IPS DF 19.7 (cell line): ENCODE results near the gene EPB41L4A.

Experiments
- DNase-seq: peaks from one replicate; pipeline ENCODE4 v3.0.0-alpha.2; 2013; ENCODE audit warnings: low read depth, low spot score

The EPB41L4A gene

DNA sequence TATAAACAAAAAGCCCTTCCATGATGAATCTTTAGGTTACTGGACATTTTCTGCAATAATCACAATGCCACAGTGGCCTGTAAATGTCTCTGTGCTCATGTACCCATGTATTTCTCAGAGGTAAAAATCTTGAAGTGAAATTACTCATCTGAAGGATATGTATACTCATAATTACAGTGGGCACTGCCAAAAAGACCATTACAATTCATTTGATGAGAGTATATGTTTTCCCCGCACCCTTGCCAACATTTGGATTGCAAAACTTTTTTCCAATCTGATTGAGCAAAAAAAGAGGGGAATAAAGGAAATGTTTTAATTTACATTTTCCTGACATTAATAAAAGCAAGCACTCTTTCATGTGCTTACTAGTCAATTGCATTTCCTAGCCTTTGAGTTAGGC lies 110.5 kb downstream of the EPB41L4A start:
- DNase-seq, result no peak

DNA sequence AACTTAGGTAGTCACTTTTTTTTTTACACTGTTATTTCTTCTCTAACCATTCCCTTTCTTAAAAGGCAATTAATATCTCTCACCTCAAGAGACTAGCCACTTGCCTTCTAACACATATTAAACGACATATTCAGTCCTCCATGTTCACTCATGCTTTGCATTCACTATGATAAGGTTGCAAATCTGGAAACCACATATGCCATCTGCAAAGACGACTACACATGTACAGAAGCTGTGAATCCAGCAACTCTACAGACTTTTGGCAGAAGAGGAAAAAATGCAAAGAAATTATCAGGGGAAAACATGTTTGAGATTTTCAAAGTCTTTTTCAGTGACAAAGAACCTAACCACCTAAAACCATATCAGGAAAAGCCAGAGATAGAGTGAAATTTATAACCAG lies 112.1 kb downstream of the EPB41L4A start:
- no peak for DNase-seq

DNA sequence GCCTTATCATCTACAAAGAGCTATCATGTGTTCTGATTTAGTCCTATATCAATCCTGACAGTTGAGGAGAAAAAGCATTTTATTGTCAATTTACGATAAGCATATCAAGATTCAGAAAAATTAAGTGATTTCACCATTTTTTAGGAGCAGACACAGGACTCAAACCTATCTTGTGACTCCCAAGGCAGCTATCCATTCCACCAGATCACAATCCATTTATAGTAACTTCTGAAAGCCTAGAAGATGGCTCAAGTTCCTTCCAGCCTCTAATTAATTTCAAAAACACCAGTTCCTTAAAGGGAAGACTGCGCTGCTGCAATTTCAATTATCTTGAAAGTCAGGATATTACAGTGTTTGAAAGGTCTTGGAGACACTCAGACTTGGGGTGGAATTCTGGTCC lies 114.3 kb downstream of the EPB41L4A start:
- no peak for DNase-seq

DNA sequence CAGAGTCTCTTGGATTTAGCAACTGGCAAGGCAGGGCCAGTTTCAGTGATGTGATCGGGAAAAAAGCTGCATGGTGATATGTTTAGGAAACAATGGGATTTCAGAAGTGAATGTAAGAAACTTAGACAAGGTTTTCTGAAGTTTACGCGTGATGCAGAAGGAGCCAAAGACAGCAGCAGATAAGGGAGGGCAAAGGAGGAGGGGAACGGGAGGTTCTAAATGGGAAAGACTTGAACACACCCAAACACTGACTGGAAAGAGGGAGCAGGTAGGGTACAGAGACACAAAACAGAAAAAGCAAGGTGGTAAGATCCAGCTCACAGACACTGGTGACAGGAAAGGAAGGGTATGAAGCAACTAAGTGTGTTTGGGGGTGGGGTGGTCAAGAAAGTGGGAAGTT lies 115.4 kb downstream of the EPB41L4A start:
- DNase-seq, result no peak

DNA sequence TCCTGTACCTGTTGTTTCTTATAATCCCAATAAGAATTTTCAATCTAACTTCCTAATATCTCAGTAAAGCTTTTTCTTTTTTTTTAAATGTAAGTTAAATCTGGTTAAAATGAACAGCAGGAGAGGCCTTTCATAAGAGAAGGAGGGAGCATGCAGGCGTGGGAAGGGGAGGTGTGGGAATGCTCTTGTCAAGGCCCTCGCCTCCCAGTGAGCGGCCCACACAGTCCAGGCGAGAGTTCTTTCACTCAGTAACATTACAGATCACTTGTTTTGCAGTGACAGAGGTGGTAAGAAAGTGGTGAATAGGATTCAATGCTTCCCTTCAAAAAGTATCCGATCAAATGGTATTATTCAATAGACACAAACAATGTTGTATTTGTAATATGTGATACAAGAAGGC lies 125.0 kb downstream of the EPB41L4A start:
- no peak for DNase-seq

DNA sequence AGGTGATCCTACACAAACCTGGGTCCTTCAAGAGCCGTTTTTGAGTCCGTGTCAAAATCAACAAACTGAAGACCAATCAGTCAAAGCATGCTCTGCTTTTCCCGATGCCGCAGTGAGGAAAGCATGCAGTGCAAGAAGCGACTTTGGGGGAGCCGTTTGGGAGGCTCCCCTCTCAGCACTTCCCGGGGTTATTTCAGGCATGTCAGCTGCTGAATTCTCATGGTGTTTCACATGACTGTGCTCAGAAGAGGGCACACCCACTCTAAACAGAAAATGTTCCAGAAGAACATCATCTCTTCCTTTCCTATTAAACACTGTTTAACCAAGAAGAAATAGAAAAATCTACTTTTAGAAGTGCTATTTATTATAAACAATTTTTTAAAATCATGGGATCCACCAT lies 125.5 kb downstream of the EPB41L4A start:
- no peak for DNase-seq

DNA sequence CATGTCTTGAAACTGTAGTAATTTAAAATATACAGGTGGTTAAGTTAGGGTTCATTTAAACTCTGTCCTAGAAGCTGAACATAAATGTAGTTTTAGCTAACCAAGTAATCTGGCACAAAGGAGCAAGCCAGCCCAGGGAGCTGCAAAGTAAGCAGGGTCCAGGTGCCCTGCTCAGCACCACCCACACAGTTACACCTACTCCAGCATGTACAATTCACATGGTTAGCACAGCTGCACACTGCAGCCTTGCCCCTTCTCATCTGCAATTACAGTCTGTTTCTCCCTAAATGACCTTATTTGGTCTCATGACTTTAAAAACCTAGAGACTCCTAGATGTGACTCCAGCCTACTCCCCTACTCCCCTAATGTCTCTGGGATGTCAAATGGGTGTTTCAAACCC lies 128.4 kb downstream of the EPB41L4A start:
- no peak for DNase-seq

DNA sequence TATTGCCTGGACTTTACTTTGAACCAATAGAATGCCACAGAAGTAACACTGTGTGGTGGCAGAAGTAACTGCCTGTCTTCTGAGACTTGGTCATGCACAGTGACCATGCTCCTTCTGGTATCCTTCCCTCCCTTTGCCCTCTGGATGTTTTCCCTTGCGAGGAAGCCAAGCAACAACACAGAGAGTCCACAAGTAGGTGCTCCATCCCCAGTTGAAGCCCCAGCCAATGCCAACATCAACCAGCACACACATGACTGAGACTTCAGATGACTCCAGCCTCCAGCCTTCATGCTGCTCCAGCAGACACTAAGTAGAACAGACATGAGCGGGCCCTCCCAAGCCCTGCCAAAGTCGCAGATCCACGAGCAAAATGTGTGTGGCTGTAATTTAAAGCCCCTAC lies 129.6 kb downstream of the EPB41L4A start:
- peak; percentile 15 for DNase-seq

DNA sequence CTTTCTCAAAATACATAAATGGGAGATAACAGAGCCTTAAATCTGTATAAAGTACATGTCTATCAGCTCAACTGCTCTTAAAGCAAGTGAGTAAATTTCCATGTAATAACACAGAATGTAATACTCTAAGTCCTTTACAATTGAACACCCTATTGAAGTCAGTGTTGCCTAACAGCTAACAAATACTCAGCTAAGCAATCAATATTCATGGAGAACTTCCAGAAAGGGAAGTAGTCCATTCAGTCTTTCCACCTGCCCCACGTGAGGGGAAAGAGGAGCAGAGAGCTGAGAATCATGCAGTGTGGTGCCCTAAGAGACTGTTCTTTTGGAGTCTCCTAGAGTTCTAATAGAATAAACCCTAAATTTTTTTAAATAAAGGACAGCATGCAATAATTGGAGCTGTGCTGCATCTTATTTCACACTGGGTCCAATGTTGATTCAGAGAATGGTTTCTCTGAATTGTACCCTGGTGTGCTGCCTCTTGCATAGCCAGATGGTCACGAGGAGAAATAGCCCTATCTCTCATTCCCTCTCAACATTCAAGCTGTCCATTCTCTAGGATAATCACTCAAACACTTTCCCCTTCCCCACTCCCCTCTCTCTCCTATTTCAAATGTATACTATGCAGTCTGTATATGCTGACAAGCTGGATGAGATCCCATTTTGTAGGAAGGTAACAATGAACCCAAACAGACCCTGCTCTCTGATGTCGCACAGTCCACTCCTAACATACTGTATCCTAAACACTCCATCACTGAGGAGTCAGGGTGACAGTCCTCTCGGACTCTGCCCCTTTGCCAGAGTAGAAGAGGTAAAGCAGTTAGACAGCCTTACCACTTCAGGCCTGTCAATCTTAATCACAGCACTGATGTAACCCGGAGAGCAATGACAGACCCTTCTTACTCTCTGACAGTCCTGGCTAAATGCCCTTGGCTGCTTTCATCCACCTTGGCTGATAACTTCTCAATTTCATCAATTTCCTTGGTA lies 134.8 kb downstream of the EPB41L4A start:
- DNase-seq, result no peak

DNA sequence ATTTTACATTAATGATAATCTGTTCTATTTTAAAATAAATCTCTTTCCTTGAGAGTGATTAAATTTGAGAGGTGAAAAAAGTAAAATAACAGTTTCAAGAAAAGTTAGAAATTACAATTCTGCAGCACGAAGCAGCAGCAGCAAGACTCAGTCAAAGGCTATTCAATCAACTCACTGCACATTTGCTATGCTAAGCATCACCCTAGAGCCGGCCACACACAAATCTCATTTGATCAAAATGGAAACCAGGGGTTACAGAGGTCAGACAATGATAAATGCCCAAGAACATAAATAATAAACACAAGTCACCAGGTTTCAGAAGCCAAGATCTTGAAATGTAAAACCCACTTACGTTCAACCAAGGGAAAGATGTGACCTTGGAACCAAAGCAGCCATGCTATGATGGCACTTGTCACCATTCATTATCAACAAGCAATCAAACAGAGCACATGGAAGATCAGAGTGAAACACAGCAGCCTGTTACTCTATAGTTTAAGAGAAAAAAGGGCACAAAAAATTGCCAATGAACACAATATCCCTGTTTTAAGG lies 136.0 kb downstream of the EPB41L4A start:
- no peak for DNase-seq

DNA sequence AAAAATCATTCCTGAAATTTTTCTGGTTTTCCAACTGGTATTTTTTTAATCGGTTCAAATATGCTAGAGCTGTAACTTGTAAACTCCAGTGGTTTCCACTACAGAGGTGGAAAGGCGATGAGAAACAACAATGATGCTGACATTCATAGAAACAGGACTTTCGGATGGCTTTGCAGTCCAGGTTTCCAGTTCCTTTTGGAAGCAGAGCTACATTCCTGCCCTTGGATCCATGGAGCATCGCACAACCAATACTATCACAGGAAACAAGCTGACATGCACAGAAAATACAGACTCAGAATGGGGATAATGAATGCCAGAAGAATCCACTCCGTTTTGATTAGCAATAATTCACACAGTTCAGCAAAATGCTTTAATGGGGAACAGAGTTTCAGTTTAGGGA lies 140.0 kb downstream of the EPB41L4A start:
- DNase-seq, result no peak

DNA sequence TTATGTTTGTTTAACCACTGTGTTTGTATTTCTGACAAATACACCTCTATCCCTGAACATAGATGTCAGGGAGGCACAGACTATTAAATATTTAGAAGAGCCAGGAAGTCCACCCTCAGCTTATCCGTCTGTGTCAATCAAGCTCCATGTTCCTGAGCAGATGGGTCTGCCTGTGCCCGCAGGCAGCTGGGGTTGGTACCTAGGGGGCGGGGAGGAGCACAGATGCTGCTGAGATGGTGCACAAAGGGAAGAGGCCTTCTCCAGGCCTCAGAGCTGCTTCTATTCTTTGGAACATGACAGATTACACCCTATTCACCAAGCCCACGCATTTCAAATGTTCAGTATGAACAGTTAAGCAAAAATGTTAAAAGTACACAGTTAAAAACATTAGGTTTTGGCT lies 142.1 kb downstream of the EPB41L4A start:
- no peak for DNase-seq

DNA sequence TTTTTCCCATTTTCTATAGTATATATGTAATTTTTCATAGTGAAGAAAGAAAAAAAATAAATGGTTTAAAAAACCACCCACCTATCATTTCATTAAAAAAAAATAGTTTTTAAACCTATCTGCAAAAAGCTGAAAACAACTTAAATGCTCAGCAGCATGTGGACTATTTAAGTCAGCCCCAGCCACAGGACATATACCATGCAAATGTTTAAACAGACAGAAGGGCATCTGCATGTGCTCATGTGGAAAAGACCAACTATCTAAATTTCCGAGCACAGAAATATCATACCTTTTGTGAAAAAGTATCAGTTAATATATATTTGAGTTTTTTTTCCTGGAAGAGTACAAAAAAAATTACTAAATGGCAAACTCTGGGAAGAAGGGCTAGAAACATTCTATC lies 143.4 kb downstream of the EPB41L4A start:
- no peak for DNase-seq

DNA sequence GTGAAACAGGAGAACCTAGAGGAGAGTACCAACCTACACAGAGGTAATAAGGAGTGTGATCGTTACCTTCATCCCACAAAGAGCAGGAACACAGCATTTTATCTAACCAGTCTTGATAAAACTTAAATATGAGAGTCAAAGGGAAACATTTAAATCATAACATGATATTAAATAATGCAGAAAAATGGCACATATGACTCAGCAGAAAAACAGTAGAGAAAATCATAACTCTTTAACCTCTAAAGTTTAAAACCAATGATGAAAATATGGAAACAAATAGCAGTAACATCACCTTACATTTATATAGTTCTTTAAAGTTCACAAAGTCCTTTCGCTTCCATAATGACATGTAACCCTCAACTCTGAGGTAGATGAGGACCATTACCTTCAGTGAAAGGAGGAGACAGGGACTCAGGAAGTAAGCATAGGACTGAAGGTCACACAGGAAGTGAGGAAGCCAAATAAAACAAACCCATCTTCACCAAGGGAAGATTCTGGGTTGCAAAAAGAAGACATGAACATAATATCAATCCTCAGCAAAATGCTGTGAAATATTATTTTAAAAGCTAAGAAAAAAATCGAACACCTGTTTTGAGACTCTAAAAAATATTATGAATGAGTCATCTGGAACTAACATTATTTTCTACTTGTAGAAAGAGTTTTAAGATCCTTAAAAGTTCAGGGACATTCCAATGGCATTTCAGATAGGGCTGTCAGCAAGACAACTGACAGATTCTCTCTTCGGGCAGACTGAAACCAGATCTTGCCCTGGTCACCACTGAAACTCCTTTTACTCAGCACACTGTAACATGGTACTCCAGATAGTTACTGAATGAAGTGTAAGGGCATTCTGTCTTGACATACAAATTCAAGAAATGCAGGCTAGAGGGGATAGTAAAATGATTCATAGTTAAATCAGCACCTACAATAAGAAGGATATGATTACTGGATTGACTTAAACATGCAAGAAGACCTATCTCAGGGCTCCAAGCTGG lies 148.5 kb downstream of the EPB41L4A start:
- DNase-seq, result no peak

DNA sequence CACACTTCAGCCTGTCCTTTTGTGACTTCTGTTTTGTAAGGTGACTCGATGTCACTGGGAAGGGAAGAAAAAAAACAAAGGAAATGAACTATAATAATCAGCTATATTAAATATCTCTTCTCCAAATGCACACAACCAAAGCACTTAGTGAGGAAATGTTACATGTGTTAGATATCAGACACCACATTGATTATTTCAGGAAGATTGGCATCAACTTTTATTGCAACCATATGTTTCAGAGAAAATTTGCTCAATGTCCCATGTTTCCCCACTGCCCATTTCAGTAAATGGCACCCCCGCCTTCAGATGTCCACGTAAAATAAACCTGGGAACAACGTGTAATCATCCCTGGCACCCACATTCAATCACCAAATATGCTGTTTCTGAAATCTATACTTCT lies 151.8 kb downstream of the EPB41L4A start:
- no peak for DNase-seq

DNA sequence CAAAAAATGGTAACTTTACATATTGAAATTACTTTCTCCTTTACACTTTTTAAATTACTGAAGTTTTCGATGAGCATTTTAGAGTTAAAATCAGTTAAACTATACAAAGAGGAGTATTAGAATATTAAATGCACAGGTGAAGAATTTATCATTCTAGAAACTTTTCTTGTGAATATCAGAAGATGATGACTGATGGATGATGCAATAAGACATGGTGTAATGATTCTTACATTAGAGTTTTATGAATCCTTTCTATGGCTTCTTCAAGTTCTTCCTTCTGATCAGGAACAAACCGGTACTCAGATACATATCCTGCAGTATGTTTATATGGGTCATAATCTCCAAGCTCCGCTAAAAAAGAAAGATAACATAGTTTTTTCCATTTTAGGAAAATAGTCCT lies 154.4 kb downstream of the EPB41L4A start:
- no peak for DNase-seq

DNA sequence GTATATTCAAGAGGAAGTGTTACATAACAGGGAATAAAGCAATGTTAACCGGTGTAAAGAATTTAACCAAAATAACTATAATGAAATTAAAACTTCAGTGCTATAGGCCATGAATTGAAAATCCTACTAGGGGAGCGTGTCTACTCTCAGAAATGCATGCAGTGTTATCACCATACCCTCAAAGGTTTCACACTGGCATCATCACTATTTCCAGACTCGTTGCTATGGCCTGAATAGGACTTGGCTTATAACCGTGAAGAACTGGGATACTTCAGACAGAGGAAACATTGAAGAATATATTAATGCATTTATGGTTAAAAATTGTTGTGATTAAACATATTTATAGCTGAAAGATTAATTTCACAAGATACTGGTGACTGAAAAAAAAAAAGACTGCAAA lies 154.9 kb downstream of the EPB41L4A start:
- no peak for DNase-seq

DNA sequence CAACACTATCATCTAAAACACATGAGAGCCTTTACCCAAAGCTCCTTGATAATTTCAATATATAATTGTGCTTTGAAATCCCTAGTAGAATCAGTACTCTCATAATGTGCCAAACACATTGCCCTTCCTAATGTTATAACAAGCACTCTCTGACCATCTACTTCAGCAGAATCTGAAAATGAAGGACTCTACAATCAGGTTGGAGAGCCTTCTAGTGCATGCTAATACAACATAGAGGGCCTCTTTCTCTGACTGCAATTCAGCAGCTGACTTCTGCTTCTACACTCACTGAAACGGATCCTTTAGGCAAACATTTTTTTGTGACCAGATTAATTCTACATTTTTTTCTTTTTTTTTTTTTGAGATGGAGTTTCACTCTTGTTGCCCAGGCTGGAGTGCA lies 155.6 kb downstream of the EPB41L4A start:
- DNase-seq, result no peak

DNA sequence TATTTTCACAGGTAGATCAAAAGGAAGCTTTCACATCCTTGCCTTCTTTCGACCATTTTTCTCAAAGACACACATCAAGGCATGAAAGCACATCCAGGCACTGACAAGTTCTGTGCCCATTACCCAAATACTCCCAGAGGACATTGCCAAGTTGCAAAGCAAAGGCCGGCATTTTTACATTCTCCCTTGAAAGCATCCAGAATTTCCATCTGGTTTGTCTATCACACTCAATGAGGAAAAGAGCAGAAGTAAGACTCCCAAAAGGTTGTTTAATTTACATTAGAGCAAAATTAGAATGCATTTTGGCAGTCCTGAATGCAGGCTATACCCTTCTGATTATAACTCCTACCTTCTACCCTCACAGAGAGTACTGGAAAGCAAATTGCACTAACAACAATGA lies 160.5 kb downstream of the EPB41L4A start:
- no peak for DNase-seq

DNA sequence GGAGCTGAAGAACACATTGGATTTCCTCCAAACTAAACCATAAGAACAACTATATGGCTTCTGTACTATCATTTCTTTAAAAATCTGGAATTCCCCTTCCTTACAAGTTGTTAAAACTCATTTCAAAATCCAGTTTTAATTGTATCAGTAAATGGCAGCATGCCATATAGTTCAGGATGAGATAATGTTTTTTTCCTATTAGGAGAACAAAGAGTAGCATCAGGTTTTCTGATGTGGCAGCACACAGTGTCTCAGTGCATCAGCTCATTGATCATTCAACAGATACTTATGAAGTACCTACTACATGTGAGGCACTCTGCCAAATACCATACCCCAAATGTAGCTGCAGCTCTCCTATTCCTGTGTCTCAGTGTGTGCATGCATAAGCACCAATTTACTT lies 161.1 kb downstream of the EPB41L4A start:
- DNase-seq, result no peak

DNA sequence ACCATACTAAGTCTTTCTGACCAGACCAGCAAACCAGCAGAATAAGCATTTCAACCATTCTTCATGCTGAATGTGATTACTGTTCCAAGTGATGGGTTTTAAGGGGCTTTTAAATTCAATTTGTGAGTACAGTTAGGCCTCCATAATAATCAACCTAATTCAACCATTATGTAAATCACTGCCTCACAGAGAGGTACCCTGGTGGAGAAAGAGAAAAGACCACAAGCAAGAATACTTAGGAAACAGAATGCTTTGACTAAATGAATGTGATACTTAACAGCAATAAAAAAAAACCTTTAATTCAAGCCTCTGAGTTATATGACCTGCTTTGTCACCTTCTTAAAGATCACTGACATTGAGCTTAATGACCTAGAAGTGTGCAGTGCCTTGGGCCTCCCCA lies 162.1 kb downstream of the EPB41L4A start:
- no peak for DNase-seq

DNA sequence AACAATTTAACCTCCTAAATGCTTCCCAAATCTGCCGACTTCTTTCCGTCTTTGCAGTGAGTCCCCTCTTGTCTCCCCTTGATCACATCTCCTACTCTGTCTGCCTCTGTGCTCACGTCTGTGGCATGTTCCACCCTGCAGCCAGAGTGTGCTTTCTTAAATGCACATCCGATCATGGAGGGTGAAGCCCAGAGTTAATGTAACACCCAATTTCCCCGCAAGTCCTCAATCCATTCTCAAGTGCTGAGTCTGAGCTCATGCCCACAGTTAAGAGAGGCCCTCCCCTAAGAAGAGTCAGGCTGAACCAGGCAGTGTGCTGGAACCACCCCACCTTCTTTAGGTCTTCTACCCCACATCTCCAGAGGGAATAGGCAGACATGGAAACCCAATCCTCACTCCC lies 164.8 kb downstream of the EPB41L4A start:
- no peak for DNase-seq
